GM19455 (cell line): ENCODE measurements around the gene RETREG1.
"Not testable (repeated sequence)": the region's sequence is repeated elsewhere in the genome, so short reads cannot be mapped to it uniquely, and the experiment has no call there.

Experiments used
- ATAC-seq: cut with Tn5 transposase; IDR thresholded peaks from one replicate; pipeline ENCODE4 v1.9.1; 2021; ENCODE audit not compliant: unreplicated experiment

RETREG1 gene

GRCh38 chr5:16557477-16557876 lies 59.3 kb downstream of the RETREG1 start:
- no peak for ATAC-seq

GRCh38 chr5:16554110-16554509 lies 62.7 kb downstream of the RETREG1 start:
- no peak for ATAC-seq

GRCh38 chr5:16552666-16553343 lies 64.0 kb downstream of the RETREG1 start:
- peak; percentile 75 for ATAC-seq

- ATAC-seq, result no peak
Observed at GRCh38 chr5:16551628-16552027, 65.2 kb downstream of the RETREG1 start.

GRCh38 chr5:16550316-16550952 lies 66.4 kb downstream of the RETREG1 start:
- peak; percentile 85 for ATAC-seq

- ATAC-seq, result peak; percentile 33
Observed at GRCh38 chr5:16549491-16550206, 67.1 kb downstream of the RETREG1 start.

GRCh38 chr5:16548812-16549211 lies 68.0 kb downstream of the RETREG1 start:
- ATAC-seq, result no peak

- no peak for ATAC-seq
Observed at GRCh38 chr5:16548115-16548514, 68.7 kb downstream of the RETREG1 start.

- ATAC-seq, result no peak
Observed at GRCh38 chr5:16547200-16547842, 69.5 kb downstream of the RETREG1 start.

GRCh38 chr5:16546732-16547131 lies 70.1 kb downstream of the RETREG1 start:
- ATAC-seq, result no peak

GRCh38 chr5:16544607-16545374 lies 72.0 kb downstream of the RETREG1 start:
- ATAC-seq, result no peak

- not testable (repeated sequence) for ATAC-seq
Observed at GRCh38 chr5:16543206-16543605, 73.6 kb downstream of the RETREG1 start.

- ATAC-seq, result no peak
Observed at GRCh38 chr5:16542236-16542635, 74.6 kb downstream of the RETREG1 start.

- not testable (repeated sequence) for ATAC-seq
Observed at GRCh38 chr5:16541592-16541991, 75.2 kb downstream of the RETREG1 start.

- no peak for ATAC-seq
Observed at GRCh38 chr5:16540421-16540820, 76.4 kb downstream of the RETREG1 start.

GRCh38 chr5:16539169-16539666 lies 77.6 kb downstream of the RETREG1 start:
- no peak for ATAC-seq

GRCh38 chr5:16538006-16538405 lies 78.8 kb downstream of the RETREG1 start:
- no peak for ATAC-seq

GRCh38 chr5:16536818-16537217 lies 80.0 kb downstream of the RETREG1 start:
- no peak for ATAC-seq

- no peak for ATAC-seq
Observed at GRCh38 chr5:16536246-16536645, 80.6 kb downstream of the RETREG1 start.

- no peak for ATAC-seq
Observed at GRCh38 chr5:16534280-16534679, 82.5 kb downstream of the RETREG1 start.
